Measurements from ENCODE around the gene FRY.

The FRY gene

GRCh38 chr13:32017474-32017873 lies 14.1 kb upstream of the FRY start:
- no peak for DNase-seq

GRCh38 chr13:32019612-32020233 lies 11.9 kb upstream of the FRY start:
- DNase-seq, result peak; percentile 52

- DNase-seq, result no peak
These were observed 9.8 kb upstream of the FRY start for GRCh38 chr13:32021785-32022184.

- DNase-seq, result no peak
These were observed 9.3 kb upstream of the FRY start for GRCh38 chr13:32022311-32022710.

GRCh38 chr13:32023096-32023495 lies 8.5 kb upstream of the FRY start:
- no peak for DNase-seq

GRCh38 chr13:32023698-32024097 lies 7.9 kb upstream of the FRY start:
- DNase-seq, result no peak

GRCh38 chr13:32024750-32025149 lies 6.8 kb upstream of the FRY start:
- no peak for DNase-seq

- DNase-seq, result peak; percentile 78
These were observed 5.8 kb upstream of the FRY start for GRCh38 chr13:32025730-32026129.

- DNase-seq, result no peak
These were observed 5.0 kb upstream of the FRY start for GRCh38 chr13:32026623-32027022.

- DNase-seq, result peak; percentile 66
These were observed 2.9 kb upstream of the FRY start for GRCh38 chr13:32028711-32029110.

- DNase-seq, result no peak
These were observed 1.9 kb upstream of the FRY start for GRCh38 chr13:32029684-32030083.

GRCh38 chr13:32031815-32032370 lies 319 bp downstream of the FRY start:
- no peak for DNase-seq

- DNase-seq, result peak; percentile 23
These were observed 1.2 kb downstream of the FRY start for GRCh38 chr13:32032759-32033158.

- peak; percentile 78 for DNase-seq
These were observed 2.2 kb downstream of the FRY start for GRCh38 chr13:32033744-32034143.

- DNase-seq, result no peak
These were observed 4.1 kb downstream of the FRY start for GRCh38 chr13:32035716-32036115.

- DNase-seq, result no peak
These were observed 4.6 kb downstream of the FRY start for GRCh38 chr13:32036126-32036695.

- DNase-seq, result peak; percentile 29
These were observed 5.2 kb downstream of the FRY start for GRCh38 chr13:32036757-32037156.

- no peak for DNase-seq
These were observed 5.9 kb downstream of the FRY start for GRCh38 chr13:32037471-32037870.

GRCh38 chr13:32038343-32038742 lies 6.8 kb downstream of the FRY start:
- no peak for DNase-seq

GRCh38 chr13:32039056-32039455 lies 7.5 kb downstream of the FRY start:
- DNase-seq, result no peak

- no peak for DNase-seq
These were observed 8.0 kb downstream of the FRY start for GRCh38 chr13:32039528-32039927.

GRCh38 chr13:32040052-32040642 lies 8.6 kb downstream of the FRY start:
- DNase-seq, result no peak

- no peak for DNase-seq
These were observed 9.1 kb downstream of the FRY start for GRCh38 chr13:32040689-32041088.

- DNase-seq, result no peak
These were observed 9.9 kb downstream of the FRY start for GRCh38 chr13:32041429-32041828.

Data from COR-L47 (cell line).